ENCODE results near the gene ACSM2B.
"Not testable (repeated sequence)": the region's sequence is repeated elsewhere in the genome, so short reads cannot be mapped to it uniquely, and the experiment has no call there.

DNA sequence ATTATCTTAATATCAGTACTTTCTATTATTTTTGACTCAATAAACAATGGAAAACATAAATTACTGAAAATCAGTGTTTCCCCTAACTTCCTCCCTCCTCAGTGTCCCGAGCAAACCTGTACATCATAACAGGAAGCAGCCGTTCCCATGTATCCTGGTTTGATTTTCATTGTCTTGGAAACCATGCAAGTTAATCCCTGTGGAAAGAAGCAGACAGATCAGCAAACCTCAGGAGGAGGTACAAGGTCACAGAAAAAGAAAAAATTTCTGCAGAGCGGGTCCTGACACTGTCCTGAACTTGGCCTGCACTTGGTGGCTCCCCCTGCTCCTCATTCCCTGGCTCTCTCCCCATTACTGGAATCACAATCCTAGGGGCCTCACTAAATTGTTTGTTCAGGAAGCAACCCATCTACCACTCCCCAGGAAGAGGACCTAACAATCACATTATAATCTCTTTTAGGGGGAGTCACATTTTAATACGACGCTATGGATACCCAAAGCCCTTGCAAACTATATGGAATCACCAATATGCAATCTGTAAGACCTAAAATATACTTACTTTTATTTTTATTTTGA is 29.8 kb downstream of the ACSM2B start:
- TF ChIP-seq, protein P1, sequence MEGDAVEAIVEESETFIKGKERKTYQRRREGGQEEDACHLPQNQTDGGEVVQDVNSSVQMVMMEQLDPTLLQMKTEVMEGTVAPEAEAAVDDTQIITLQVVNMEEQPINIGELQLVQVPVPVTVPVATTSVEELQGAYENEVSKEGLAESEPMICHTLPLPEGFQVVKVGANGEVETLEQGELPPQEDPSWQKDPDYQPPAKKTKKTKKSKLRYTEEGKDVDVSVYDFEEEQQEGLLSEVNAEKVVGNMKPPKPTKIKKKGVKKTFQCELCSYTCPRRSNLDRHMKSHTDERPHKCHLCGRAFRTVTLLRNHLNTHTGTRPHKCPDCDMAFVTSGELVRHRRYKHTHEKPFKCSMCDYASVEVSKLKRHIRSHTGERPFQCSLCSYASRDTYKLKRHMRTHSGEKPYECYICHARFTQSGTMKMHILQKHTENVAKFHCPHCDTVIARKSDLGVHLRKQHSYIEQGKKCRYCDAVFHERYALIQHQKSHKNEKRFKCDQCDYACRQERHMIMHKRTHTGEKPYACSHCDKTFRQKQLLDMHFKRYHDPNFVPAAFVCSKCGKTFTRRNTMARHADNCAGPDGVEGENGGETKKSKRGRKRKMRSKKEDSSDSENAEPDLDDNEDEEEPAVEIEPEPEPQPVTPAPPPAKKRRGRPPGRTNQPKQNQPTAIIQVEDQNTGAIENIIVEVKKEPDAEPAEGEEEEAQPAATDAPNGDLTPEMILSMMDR (conservative IDR thresholded peaks at IDR 0.05; ENCODE audit: low read length) = not testable (repeated sequence)
- TF ChIP-seq EZH2phosphoT487 (IDR thresholded peaks at IDR 0.05; ENCODE audit: borderline replicate concordance) = not testable (repeated sequence)
